Natural killer cell (primary cell): ENCODE results near the gene PDGFRB. TPM values are rescaled to one million over a fixed set of nuclear protein-coding genes. Genes with fewer than 3 reads are reported as not detected.

Experiments
- ATAC-seq, 3 donors: fragments of 150-1000 bp in 2 of 3; fragments of 200-7000 bp in 1 of 3; cut with Tn5 transposase; 1 replicate in 1 of 3; 2 replicates in 2 of 3; pipeline ENCODE4 v1.10.0; 2021; ENCODE audit warnings: mild to moderate bottlenecking in 2 of 3, moderate library complexity in 2 of 3
- DNase-seq, 2 donors: peaks; one replicate each; pipeline versions ENCODE4 v3.0.0 to v3.0.0-alpha.2; 2013 to 2021; ENCODE audit warnings: mixed read lengths in 1 of 2
- H3K27ac ChIP-seq: one replicate; pipeline ENCODE4 v1.5.1; 2013; ENCODE audit warnings: mild to moderate bottlenecking, low read length
- H3K27me3 ChIP-seq: one replicate; pipeline ENCODE4 v1.6.1; 2013; ENCODE audit warnings: low read length; ENCODE audit not compliant: control insufficient read depth, insufficient read depth
- H3K36me3 ChIP-seq: one replicate; pipeline ENCODE4 v1.6.1; 2013; ENCODE audit warnings: low read length; ENCODE audit not compliant: control insufficient read depth, insufficient read depth
- H3K4me1 ChIP-seq: one replicate; pipeline ENCODE4 v1.6.1; 2013; ENCODE audit warnings: low read length; ENCODE audit not compliant: control insufficient read depth, insufficient read depth
- H3K4me3 ChIP-seq: one replicate; pipeline ENCODE4 v1.5.1; 2013; ENCODE audit warnings: low read length
- H3K9me3 ChIP-seq: one replicate; pipeline ENCODE4 v1.6.1; 2013; ENCODE audit warnings: low read length; ENCODE audit not compliant: control insufficient read depth, insufficient read depth
- H3K27ac Mint-ChIP-seq, 2 donors: one replicate each; pipeline ENCODE4 v1.8.0; 2022; ENCODE audit warnings: mild to moderate bottlenecking in 2 of 2, mixed read lengths in 2 of 2, moderate library complexity in 1 of 2
- H3K27me3 Mint-ChIP-seq, 2 donors: one replicate each; pipeline ENCODE4 v1.8.0; 2022; ENCODE audit warnings: low read depth in 2 of 2, mixed read lengths in 2 of 2
- H3K36me3 Mint-ChIP-seq: one replicate; pipeline ENCODE4 v1.8.0; 2022; ENCODE audit warnings: mixed read lengths
- H3K4me1 Mint-ChIP-seq, 2 donors: one replicate each; pipeline ENCODE4 v1.8.0; 2022; ENCODE audit warnings: mixed read lengths in 2 of 2
- H3K4me3 Mint-ChIP-seq: one replicate; pipeline ENCODE4 v1.8.0; 2022; ENCODE audit warnings: mild to moderate bottlenecking, moderate library complexity, mixed read lengths
- H3K9me3 Mint-ChIP-seq, 2 donors: one replicate each; pipeline ENCODE4 v1.8.0; 2022; ENCODE audit warnings: mixed read lengths in 2 of 2
- CTCF ChIP-seq: fragments of 200-600 bp; IDR thresholded peaks from one replicate; pipeline ENCODE4 v1.8.0; 2022; ENCODE audit warnings: antibody characterized with exemption
- WGBS: methylation state at CpG from one replicate; pipeline ENCODE4 v1.1.7; 2013; ENCODE audit warnings: missing lambda C conversion rate; ENCODE audit not compliant: insufficient coverage; 5-methylcytosine and 5-hydroxymethylcytosine counted together
- intact Hi-C: fragments of 100-400 bp; cut with micrococcal nuclease; formaldehyde crosslinking; loops from one replicate; pipeline ENCODE4 v1.14.2; 2022
- total RNA-seq, 4 donors: library from RNA; stranded (reverse); fragments of 120-200 nt in 1 of 4; gene quantifications; one replicate each; pipeline versions ENCODE4 v1.2.3 to v1.2.4, GENCODE V29; 2013 to 2022

Gene PDGFRB
- total RNA-seq, 3 donors from 2014 or later (not counting 1 experiment from before 2014, with no cell fraction given) = 44.8 to 93.1 (median 61.6) TPM

- no peaks in the 10 kb centered on the region for H3K27me3 Mint-ChIP-seq
- DNase-seq (no peak), ATAC-seq (no peak)
- H3K9me3 Mint-ChIP-seq = no peaks in the 10 kb centered on the region
- peaks cover 7 to 27% of the 10 kb centered on the region in 2 donors for H3K4me1 Mint-ChIP-seq
- no peak overlapping the region for H3K4me3 ChIP-seq
- H3K27ac Mint-ChIP-seq = no peak overlapping the region
- no peak overlapping the region for H3K4me3 Mint-ChIP-seq
- no peaks in the 10 kb centered on the region for H3K36me3 ChIP-seq
- WGBS = 82% methylated on average over 12 of the region's 12 CpGs
- peaks cover under 1% of the 10 kb centered on the region for H3K4me1 ChIP-seq
- TF ChIP-seq CTCF = no peak
- intact Hi-C loops = no loop called here
- H3K9me3 ChIP-seq = no peaks in the 10 kb centered on the region
- no peaks in the 10 kb centered on the region for H3K36me3 Mint-ChIP-seq
- H3K27ac ChIP-seq = no peak overlapping the region
- H3K27me3 ChIP-seq = no peaks in the 10 kb centered on the region
Measured at GRCh38 chr5:150137168-150137957, 18.3 kb downstream of the PDGFRB start.

- Mint-ChIP-seq H3K9me3 (no peaks in the 10 kb centered on the region), H3K27me3 (no peaks in the 10 kb centered on the region), H3K27ac (no peak overlapping the region), H3K36me3 (no peaks in the 10 kb centered on the region), H3K4me3 (no peak overlapping the region), H3K4me1 (peaks cover 9 to 32% of the 10 kb centered on the region in 2 donors)
- Histone ChIP-seq H3K36me3 (no peaks in the 10 kb centered on the region), H3K27me3 (no peaks in the 10 kb centered on the region), H3K4me1 (peaks cover 9% of the 10 kb centered on the region), H3K4me3 (no peak overlapping the region), H3K27ac (no peak overlapping the region), H3K9me3 (no peaks in the 10 kb centered on the region)
- WGBS = 86% methylated on average over 16 of the region's 16 CpGs
- intact Hi-C loops = no loop called here
- ATAC-seq (no peak), DNase-seq (no peak)
- no peak for TF ChIP-seq CTCF
Measured at GRCh38 chr5:150136305-150137167, 19.1 kb downstream of the PDGFRB start.

GRCh38 chr5:150135557-150136304, 19.9 kb downstream of the PDGFRB start:
- Mint-ChIP-seq H3K4me1 (peaks cover 11 to 33% of the 10 kb centered on the region in 2 donors), H3K4me3 (no peak overlapping the region), H3K36me3 (no peaks in the 10 kb centered on the region), H3K27ac (no peak overlapping the region), H3K27me3 (no peaks in the 10 kb centered on the region), H3K9me3 (no peaks in the 10 kb centered on the region)
- no peak for TF ChIP-seq CTCF
- Histone ChIP-seq H3K27me3 (no peaks in the 10 kb centered on the region), H3K9me3 (no peaks in the 10 kb centered on the region), H3K36me3 (no peaks in the 10 kb centered on the region), H3K27ac (no peak overlapping the region), H3K4me1 (peaks cover 15% of the 10 kb centered on the region), H3K4me3 (no peak overlapping the region)
- 88% methylated on average over 21 of the region's 21 CpGs for WGBS
- ATAC-seq (no peak), DNase-seq (no peak)
- intact Hi-C loops = no loop called here
